ENCODE measurements around the gene UBA6.

DNA sequence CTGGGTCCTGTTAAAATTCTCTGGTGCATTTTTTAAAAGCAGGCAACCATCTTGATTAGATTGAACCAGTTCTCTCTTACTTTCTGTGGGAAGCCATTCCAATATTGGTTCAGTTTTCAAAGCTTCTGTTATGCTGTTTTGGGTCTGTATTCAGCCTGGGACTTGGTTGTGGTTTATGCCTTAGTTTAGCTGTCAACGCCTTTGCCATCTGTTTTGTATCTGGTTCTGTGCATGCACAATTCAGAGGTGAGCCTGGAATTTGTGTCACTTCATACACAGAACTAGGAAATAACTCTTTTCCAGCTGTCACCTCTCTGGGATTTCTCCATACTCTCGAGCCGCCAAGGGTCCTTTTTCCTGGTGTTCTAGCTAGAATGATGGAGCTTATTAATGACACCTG lies 96.2 kb downstream of the UBA6 start:
- TF ChIP-seq, protein P1, sequence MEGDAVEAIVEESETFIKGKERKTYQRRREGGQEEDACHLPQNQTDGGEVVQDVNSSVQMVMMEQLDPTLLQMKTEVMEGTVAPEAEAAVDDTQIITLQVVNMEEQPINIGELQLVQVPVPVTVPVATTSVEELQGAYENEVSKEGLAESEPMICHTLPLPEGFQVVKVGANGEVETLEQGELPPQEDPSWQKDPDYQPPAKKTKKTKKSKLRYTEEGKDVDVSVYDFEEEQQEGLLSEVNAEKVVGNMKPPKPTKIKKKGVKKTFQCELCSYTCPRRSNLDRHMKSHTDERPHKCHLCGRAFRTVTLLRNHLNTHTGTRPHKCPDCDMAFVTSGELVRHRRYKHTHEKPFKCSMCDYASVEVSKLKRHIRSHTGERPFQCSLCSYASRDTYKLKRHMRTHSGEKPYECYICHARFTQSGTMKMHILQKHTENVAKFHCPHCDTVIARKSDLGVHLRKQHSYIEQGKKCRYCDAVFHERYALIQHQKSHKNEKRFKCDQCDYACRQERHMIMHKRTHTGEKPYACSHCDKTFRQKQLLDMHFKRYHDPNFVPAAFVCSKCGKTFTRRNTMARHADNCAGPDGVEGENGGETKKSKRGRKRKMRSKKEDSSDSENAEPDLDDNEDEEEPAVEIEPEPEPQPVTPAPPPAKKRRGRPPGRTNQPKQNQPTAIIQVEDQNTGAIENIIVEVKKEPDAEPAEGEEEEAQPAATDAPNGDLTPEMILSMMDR (IDR thresholded peaks at IDR 0.05), result no peak
- no peak for TF ChIP-seq POLR2AphosphoS5 (IDR thresholded peaks at IDR 0.05)

Measured in breast epithelium (tissue), 3 donors.